Frontal cortex (tissue), 4 donors: ENCODE results near the gene RCBTB2. TPM values are rescaled to one million over a fixed set of nuclear protein-coding genes. Genes with fewer than 3 reads are reported as not detected.
A peak's percentile ranks its signal among the peaks of the same experiment; 100 is the strongest.

Source experiments
- DNase-seq, 2 donors: peaks; one replicate each; pipeline ENCODE4 v3.0.0; 2012; ENCODE audit warnings: low spot score in 2 of 2
- FAIRE-seq: peaks from 2 replicates; lab custom pipeline; 2012; peaks lifted over from hg19 to GRCh38; lab: Jason Lieb, UNC
- total RNA-seq: library from RNA; depleted of rRNA; stranded (reverse); fragments of >200 nt; gene quantifications from one replicate; pipeline ENCODE4 v1.2.3, GENCODE V29; 2014
- donor health status: control.
- donor health status: control.
- donor health status: control.

RCBTB2 gene
- total RNA-seq, 1 donor from 2014 or later = 33.0 TPM

DNA sequence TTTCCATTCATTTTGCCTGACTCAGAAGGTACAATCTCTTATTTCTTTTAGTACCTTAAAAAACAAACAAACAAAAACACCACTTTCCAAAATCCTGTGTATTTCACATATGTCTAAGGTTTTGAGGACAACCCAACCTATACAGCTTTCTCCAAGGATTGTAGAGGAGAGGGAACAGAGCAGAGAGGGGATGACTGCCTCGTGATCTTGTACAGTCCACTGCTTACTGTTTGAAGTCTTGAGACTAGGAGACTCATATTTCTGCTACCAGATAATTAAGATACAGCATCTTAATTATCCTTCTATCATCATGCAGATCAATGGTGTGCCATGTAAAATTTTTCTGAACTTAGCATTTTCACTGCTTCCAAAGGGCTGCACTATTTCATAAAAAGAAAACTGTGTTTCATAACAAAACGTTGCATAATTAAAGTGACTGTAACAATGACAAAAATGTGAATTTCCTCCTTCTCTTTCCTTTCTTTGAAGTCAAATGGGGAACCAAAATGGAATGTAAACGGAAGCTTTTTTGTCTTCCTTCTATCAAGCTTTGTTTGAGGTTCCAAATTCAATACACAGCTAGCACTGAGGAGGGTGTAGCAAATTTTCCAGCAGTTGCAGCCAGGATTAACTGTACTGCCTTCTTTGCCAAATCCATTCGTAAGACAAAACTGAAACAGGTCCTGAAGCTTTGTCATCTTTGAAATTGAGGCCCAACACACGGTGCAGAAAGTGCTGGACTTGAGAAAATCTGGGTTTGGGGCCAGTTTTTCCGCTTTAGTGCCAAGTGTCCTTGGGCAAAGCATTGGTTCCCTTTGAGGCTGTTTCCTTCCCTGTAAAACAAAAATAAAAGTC, 34.9 kb upstream of the RCBTB2 start:
- no peak for DNase-seq
- FAIRE-seq = no peak

DNA sequence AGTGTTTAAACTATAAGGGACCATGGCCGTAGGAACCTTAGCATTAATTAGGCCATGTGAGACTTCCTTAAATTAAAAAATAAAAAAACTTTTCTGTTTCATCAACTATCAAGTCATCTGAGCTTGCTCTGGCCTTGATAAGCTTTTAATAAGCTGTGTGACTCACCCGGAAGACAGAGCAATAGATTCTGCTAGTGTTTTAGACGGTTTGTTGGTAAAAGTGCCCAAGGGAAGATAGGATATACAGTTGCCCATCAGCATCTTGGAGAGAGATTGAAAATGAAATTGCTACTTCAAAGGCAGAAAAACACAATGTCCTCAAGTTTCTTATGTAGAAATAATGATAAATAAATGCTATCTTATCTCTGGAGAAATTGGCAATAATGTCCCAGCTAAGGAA, 31.2 kb upstream of the RCBTB2 start:
- DNase-seq (no peak), FAIRE-seq (no peak)

DNA sequence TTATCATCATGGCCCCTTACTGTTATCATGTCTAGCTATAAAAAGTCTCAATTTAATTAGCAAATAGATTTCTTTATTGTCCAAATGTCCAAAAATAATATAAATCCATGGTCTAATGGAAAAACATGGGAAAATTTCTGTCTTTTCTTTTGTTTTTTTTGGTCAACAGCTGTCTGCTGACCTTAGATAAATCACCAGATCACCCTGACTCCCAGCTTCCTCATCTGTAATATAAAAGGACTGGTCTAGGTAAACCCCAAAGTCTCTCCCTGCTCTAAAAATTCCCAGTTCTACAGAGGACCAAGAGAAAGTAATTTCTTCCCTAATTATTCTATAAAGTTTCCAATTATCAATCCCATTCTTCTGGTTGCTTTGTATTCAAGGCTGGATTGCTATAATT, 30.7 kb upstream of the RCBTB2 start:
- FAIRE-seq (no peak), DNase-seq (no peak)

DNA sequence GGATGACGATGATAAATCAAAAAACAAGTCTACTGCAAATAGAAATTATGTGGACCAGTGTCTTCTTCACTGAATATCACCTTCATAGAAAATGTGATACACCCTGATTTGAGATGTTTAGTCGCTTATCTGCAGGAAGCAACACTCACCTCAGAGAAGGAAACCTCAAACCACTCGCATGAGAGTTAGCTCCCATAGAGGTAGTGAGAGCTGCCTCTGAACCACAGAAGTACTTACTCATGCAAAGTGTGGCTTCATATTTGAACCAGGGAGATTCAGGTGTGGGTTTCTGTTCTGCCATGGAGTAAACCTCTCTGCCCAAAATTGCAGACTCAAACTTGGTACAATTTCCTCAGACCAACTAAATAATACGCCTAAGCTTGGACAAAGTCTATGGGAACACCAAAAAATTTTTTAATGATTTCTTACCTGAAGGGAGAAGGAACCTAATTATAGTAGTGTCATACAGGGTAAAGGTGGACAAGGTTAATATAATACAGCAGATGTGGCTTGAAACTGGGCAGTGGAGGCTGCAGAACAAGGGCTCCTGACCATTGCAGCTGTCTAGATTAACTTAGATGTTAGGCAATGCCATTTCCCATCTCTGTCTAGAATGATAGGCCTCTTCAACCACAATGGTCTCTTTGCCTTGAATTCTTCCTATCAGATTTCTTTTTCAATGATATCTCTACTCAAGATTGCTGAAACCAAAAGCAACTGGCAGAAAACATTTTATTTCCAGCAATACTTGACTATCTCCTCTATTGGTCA, 29.6 kb upstream of the RCBTB2 start:
- no peak for DNase-seq
- FAIRE-seq = no peak

DNA sequence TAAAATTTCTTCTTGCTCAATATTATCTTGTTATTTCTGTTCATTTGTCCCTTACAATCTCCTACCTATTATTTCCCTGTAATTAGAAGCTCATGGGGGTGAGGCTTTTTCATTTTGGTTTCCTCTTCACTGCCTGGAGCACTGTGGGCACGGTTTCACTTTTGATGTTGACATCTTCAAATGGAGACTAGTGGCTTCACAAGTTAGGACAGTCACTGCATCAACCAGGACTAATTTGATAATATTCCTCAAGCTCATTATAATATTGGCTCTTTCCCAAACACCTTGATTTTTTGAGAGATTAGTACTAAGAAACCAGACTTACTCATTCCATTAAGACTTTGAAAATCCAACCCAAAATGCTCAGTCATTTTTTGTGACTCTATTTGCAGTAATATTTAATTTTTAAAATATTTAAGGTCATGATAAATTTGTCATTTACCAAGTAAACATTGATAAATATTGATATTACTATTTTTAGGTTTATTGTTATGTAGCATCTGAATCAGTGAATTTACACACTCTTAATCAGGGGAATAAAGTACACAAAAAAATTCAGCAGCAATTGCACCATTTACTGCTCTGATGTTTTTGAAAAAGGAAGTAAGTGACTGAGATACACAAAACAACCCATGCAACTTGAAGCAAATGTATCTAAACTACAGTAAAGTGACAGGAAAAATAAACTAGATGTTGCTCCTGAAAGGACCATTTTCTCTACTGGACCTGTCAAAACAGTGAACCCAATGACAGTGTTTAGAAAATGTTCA, 28.8 kb upstream of the RCBTB2 start:
- no peak for DNase-seq
- FAIRE-seq = no peak

DNA sequence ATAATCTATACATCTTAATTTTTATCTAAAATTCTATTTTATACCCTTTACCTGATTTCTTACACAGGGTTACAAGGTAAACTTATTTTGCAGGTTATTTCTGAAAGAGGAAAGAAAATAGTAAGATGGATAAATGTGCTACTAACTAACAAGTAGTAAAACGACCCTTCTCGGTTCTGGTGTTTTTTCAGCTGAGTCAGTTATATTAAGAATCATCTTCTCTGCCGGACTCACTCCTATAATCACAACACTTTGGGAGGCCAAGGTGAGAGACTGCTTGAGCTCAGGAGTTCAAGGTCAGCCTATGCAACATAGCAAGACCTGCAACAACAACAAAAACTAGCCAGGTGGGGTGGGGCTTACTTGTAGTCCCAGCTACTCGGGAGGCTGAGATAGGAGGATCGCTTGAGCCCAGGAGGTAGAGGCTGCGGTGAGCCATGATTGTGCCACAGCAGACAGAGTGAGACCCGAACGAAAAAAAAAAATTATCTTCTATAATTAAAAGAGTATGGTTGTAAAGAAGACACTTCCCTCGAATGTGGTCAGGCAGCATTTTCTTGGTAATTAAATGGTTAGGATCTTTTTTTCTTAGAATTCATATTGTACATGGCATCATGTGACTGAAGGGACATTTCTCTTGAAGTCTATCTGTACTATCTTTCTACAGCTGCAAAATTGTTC, 27.9 kb upstream of the RCBTB2 start:
- no peak for DNase-seq
- FAIRE-seq = no peak

DNA sequence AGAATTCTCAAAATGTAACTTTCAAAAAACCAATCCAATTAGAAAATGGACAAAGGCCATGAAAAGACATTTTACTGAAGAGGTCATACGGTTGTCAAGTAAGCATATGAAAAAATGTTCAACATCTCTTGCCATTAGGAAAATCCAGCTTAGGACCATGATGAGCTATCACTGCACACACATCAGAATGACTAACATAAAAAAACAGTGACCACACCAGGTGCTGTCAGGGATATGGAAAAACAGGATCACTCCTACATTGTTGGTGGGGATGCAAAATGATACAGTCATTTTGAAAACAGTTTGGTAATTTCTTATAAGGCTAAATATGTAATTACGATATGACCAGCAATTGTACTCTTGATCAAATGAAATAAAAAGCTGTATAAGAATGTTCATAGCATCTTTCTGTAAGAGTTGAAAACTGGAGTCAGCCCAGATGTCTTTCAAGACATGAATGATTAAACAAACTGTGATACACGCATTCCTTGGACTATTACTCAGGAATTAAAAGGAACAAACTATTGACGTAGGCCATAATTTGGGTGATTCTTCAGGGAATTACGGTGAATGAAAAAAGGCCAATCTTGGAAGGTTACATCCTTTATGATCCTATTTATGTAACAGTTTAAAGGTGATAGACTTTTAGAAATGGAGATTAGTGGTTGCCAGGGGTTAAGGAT, 26.9 kb upstream of the RCBTB2 start:
- no peak for FAIRE-seq

DNA sequence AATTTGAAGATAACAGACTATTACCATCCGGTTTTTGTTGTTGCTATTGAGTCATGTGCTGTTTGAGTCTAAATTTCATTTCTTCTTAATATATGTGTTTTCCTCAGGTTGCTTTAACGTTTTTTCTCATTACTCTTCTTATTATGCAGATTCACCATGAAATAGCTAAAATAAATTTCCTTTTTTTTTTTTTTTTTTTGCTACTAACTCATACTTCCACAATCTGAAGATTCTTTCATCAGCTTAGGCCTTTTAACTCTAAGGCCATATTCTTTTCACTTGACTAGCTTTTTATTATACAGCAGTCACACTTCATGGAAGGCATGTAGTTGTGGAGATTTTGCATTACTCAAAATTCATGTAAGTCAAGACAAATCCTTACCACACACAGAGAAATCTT, 23.9 kb upstream of the RCBTB2 start:
- no peak for DNase-seq
- FAIRE-seq = no peak

More for the DNA sequence above, 26.9 kb upstream of the RCBTB2 start:
- DNase-seq = no peak

DNA sequence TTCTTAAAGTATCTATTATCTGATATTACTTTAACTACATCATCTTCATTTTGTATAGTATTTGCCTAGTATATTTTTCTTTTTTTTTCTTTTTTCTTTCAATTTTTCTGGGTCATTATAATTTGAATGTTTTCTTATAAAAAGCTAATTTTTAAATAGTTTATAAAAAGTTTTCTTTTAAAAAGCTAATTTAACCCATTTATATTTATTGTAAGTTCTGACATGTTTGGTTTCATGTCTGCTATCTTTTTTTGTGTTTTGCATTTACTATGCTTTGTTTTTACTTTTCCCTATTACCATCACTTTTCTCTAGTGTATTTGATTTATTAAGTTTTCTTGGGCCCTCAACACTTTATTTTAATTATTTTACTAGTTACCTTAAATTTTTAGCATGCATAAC, 22.6 kb upstream of the RCBTB2 start:
- FAIRE-seq (peak; percentile 60), DNase-seq (no peak)

DNA sequence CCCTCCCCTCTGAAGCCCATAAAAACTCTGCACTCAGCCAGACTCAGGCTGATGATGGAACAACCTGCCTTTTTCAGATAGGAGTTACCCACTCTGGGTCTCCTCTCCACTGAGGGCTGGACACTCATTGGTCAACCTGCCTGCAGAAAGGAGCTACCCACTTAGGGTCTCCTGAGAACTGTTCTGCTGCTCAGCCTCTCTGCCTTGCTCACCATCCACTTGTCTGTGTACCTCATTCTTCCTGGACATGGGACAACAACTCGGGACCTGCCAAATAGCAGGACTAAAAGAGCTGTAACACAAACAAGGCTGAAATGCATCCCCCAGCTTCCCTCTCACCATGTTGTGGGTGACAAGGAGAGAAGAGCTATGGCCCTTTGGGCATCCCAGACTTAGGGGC, 18.4 kb upstream of the RCBTB2 start:
- no peak for DNase-seq

DNA sequence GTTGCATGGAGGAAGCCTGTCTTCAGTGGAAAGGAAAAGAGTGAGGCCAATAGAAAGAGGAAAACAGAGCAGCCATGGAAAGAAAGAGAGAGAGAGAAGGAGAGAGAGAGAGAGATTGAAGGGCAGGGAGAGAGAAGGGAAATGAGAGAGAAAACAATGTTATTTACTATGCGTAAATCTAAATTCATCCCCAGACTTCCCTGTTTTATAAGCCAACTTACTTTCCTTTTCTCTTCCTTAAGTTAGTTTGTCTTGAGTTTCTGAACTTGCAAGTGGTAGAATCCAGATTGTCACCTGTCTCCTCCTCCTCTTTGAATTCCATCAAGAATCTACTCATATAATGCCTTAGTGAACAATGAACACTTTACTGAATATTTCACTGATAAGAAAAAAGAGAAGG, 16.8 kb upstream of the RCBTB2 start:
- FAIRE-seq (no peak), DNase-seq (no peak)

More for the DNA sequence above, 18.4 kb upstream of the RCBTB2 start:
- FAIRE-seq = no peak

DNA sequence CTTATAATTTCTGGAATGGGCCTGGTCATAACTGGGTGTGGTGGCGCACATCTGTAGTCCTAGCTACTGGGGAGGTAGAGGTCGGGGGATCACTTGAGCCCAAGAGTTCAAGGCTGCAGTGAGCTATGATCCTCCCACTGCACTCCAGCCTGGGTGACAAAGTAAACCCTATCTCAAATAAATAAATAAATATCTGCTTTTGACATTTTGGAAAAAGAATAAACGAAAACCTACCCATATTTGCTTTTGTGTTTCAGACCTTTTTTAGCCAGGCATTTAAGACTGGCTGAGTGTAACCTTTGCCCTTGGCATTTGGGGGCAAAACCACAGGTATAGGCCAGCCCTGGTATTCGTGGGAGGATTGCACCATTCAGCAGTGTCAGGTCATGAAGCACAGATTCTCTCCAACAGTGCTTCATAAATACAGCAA, 14.8 kb upstream of the RCBTB2 start:
- no peak for FAIRE-seq
- no peak for DNase-seq

DNA sequence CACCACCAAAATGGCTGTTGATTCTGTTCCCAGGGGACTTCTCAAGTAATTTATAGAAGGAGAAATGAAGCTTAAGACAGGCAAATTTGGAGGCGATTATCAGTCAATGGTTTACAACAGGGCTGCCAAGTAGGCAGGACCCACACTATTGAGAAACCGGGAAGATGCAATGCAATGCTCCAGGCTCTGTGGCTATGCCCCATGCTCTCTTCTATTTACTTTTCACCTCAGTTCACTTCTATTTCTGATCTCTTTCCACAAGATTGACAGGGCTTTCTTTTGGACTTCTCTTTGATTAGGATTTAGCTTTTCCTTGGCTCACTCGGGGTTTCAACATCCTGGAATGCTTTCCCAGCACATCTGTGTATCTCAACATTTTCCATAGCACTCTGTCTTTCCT, 12.7 kb upstream of the RCBTB2 start:
- DNase-seq (no peak), FAIRE-seq (no peak)

DNA sequence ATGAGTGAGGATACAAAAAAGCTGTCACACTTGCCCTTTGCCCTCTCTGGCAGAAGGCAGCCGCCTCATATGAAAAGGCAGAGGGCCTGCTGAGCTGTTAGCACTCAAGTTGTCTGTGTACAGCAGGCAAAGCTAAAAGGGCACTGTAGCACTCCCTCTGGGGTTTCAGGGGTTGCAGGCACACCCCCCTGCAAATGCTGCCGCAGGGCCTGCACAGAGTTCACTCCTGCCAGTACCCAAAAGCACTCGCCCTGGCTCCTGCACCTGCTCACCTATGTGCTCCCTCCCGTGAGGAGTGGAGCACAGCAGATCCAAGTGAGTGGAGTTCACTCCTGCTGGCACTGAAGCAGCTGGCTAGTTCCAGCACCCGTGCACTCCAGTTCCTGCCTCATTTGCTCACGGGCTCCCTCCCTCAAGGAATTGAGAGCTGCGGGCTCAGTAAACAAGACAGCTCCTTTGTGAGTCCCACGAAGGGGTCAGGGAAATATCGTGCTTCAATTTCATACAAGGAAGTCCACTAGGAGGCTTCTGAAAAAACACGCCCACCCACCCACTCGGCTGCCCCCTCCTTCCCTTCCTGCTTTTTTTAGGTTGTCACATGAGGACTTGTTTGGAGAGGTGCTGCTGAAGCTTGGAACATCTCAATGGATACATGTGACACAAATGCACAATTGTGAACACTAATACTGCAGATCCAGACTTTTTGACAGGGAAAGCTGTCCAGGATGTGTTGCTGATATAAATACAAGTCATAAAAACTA, 9.9 kb upstream of the RCBTB2 start:
- FAIRE-seq (no peak), DNase-seq (no peak)

DNA sequence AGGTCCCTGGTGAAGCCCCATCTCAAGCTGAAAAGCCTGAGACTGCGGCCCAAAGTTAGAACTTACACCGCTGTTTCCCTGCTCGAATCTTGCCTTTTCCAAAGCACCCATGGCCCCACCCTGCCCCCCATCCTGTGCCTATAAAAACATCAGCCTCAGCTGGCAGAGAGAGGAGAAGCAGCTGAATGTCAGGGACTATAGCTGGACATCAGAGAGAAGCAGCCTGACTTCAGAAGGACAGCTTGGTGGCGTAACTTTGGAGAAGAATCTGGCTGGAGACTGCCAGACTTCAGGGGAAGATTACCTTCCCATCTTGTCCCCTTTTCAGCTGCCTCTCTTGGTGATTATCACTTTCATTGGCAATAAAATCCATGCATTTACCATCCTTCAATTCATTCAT, 9.3 kb upstream of the RCBTB2 start:
- DNase-seq (no peak), FAIRE-seq (no peak)

DNA sequence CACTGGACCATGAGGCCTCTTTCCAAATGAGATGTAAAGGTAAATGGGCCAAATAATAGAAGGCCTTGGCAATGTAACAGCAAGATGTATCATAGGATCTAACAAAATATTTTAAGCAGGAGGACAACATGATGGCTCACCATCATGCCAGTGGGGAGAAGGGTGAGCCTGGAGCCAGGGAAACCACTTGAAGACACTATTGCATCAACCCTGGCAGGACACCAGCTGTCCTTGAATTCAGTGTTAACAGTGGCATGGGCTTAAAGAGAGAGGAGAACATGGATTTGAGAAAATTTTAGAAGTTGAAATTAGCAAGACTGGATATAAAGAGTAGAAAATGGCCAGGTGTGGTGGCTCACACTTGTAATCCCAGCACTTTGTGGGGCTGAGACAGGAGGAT, 6.7 kb upstream of the RCBTB2 start:
- DNase-seq = no peak
- no peak for FAIRE-seq

DNA sequence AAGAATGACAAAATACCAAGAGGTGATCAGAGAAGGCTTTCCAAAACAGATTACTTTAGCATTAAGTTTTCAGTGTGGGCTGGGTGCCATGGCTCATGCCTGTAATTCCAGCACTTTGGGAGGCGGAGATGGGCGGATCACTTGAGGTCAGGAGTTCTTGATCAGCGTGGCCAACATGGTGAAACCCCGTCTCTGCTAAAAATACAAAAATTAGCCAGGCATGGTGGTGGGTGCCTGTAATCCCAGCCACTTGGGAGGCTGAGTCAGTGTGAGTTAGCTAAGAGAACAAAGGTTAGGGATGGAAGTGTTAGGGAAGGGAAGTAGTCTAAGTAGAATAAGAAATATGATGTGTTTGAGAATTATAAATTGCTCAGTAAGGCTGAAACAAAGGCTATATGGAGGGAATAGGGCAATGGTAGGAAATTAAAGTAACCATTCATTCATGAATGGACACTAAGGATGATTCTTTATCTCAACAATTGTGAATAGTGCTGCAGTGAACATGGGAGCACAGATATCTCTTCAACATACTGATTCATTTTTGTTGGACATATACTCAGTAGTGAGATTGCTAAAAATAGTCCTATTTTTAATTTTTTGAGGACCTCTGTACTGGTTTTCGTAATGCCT, 3.9 kb upstream of the RCBTB2 start:
- FAIRE-seq = no peak
- no peak for DNase-seq

DNA sequence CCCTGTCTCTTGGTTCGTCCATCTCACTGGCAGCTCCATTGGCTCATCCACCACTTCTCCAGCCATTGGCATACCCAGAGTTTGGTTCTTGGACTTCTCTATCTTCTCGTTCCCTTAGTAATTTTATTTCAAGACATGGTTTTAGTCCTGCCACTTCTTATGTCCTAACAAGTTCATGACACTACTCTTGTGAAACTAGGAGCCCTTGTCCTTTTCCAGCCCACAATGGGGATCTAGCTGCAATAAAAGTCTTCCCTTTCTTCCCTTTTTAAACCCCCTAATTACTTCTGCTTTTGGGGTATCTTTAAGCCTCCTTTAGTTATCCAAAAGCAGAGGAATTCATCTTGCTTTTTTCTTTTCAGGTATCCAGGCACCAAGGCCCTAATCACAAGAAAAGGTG, 2.9 kb upstream of the RCBTB2 start:
- no peak for DNase-seq
- no peak for FAIRE-seq
